ENCODE data around the gene PARN.
A peak's percentile ranks its signal among the peaks of the same experiment; 100 is the strongest.

PARN gene

GRCh38 chr16:14668556-14669223 is 38.6 kb upstream of the PARN start:
- no peak for DNase-seq
- Histone ChIP-seq H3K27me3 (replicated peaks; ENCODE audit: insufficient read depth, low read length) (no peaks in the 10 kb centered on the region), H3K4me1 (ENCODE audit: low read length) (peaks cover 10% of the 10 kb centered on the region), H3K27ac (ENCODE audit: low read length) (no peak overlapping the region), H3K9ac (ENCODE audit: low read length) (no peak overlapping the region), H3K9me2 (replicated peaks; ENCODE audit: insufficient read depth, low read length) (no peaks in the 10 kb centered on the region), H3K9me3 (replicated peaks; ENCODE audit: insufficient read depth, low read length) (no peaks in the 10 kb centered on the region), H3K4me3 (ENCODE audit: low read length) (no peak overlapping the region), H3F3A (ENCODE audit: insufficient read depth, low read length) (peaks cover 18% of the 10 kb centered on the region), H3K4me2 (ENCODE audit: low read depth, low read length) (no peak overlapping the region), H3K79me2 (ENCODE audit: low read length) (no peaks in the 10 kb centered on the region), H4K20me1 (ENCODE audit: insufficient read depth, low read length) (no peaks in the 10 kb centered on the region), H3K36me3 (replicated peaks; ENCODE audit: insufficient read depth, low read length) (no peaks in the 10 kb centered on the region), H2AFZ (ENCODE audit: low read length) (no peak overlapping the region)
- TF ChIP-seq CTCF (IDR thresholded peaks at IDR 0.05; ENCODE audit: low read length) (no peak), EZH2phosphoT487 (IDR thresholded peaks at IDR 0.05; ENCODE audit: low read length) (no peak), EZH2 (optimal IDR thresholded peaks at IDR 0.05; ENCODE audit: low read depth, low read length) (no peak)

GRCh38 chr16:14667347-14668266 is 37.5 kb upstream of the PARN start:
- H2AFZ ChIP-seq (ENCODE audit: low read length) = no peak overlapping the region
- no peak overlapping the region for H3K4me3 ChIP-seq (ENCODE audit: low read length)

GRCh38 chr16:14658063-14658462 is 28.0 kb upstream of the PARN start:
- H3K36me3 ChIP-seq (replicated peaks; ENCODE audit: insufficient read depth, low read length) = peaks cover 13% of the 10 kb centered on the region
- no peaks in the 10 kb centered on the region for H4K20me1 ChIP-seq (ENCODE audit: insufficient read depth, low read length)
- peak; percentile 66 for DNase-seq
- H3F3A ChIP-seq (ENCODE audit: insufficient read depth, low read length) = peaks cover 11% of the 10 kb centered on the region
- H2AFZ ChIP-seq (ENCODE audit: low read length) = peak overlapping the region; percentile 42; the same call in 1 of the 2 replicates
- H3K27ac ChIP-seq (ENCODE audit: low read length) = peak overlapping the region; percentile 73; the same call in 1 of the 2 replicates
- H3K27me3 ChIP-seq (replicated peaks; ENCODE audit: insufficient read depth, low read length) = no peaks in the 10 kb centered on the region
- no peaks in the 10 kb centered on the region for H3K79me2 ChIP-seq (ENCODE audit: low read length)
- H3K9me2 ChIP-seq (replicated peaks; ENCODE audit: insufficient read depth, low read length) = no peaks in the 10 kb centered on the region
- H3K4me3 ChIP-seq (ENCODE audit: low read length) = no peak overlapping the region
- peaks cover 5% of the 10 kb centered on the region; the same call in 1 of the 2 replicates for H3K4me1 ChIP-seq (ENCODE audit: low read length)
- no peaks in the 10 kb centered on the region for H3K9me3 ChIP-seq (replicated peaks; ENCODE audit: insufficient read depth, low read length)
- peak overlapping the region; percentile 42; the same call in 1 of the 2 replicates for H3K4me2 ChIP-seq (ENCODE audit: low read depth, low read length)
- no peak overlapping the region; the same call in 1 of the 2 replicates for H3K9ac ChIP-seq (ENCODE audit: low read length)
- no peak for TF ChIP-seq CTCF (IDR thresholded peaks at IDR 0.05; ENCODE audit: low read length)

More at GRCh38 chr16:14667347-14668266, 37.5 kb upstream of the PARN start:
- H3K27me3 ChIP-seq (replicated peaks; ENCODE audit: insufficient read depth, low read length) = no peaks in the 10 kb centered on the region
- H3F3A ChIP-seq (ENCODE audit: insufficient read depth, low read length) = peaks cover 18% of the 10 kb centered on the region
- H3K27ac ChIP-seq (ENCODE audit: low read length) = no peak overlapping the region
- no peak for DNase-seq
- no peaks in the 10 kb centered on the region for H3K9me3 ChIP-seq (replicated peaks; ENCODE audit: insufficient read depth, low read length)
- no peaks in the 10 kb centered on the region for H3K36me3 ChIP-seq (replicated peaks; ENCODE audit: insufficient read depth, low read length)
- H3K9ac ChIP-seq (ENCODE audit: low read length) = no peak overlapping the region
- H3K79me2 ChIP-seq (ENCODE audit: low read length) = no peaks in the 10 kb centered on the region
- no peaks in the 10 kb centered on the region for H4K20me1 ChIP-seq (ENCODE audit: insufficient read depth, low read length)
- TF ChIP-seq EZH2phosphoT487 (IDR thresholded peaks at IDR 0.05; ENCODE audit: low read length) (no peak), CTCF (IDR thresholded peaks at IDR 0.05; ENCODE audit: low read length) (no peak), EZH2 (optimal IDR thresholded peaks at IDR 0.05; ENCODE audit: low read depth, low read length) (no peak)
- H3K4me1 ChIP-seq (ENCODE audit: low read length) = peaks cover 9% of the 10 kb centered on the region
- H3K9me2 ChIP-seq (replicated peaks; ENCODE audit: insufficient read depth, low read length) = no peaks in the 10 kb centered on the region
- no peak overlapping the region for H3K4me2 ChIP-seq (ENCODE audit: low read depth, low read length)

Measured in MM.1S (cell line).